ENCODE data around the gene RPTOR. TPM values are rescaled to one million over a fixed set of nuclear protein-coding genes. Genes with fewer than 3 reads are reported as not detected.
"Not testable (repeated sequence)": the region's sequence is repeated elsewhere in the genome, so short reads cannot be mapped to it uniquely, and the experiment has no call there.

The RPTOR gene
- total RNA-seq, 2 experiments from 2014 or later = 45.3 to 49.1 TPM

- H3K27me3 Mint-ChIP-seq = no peaks in the 10 kb centered on the region
- ChIA-PET CTCF (interaction anchor here (1.0 kb wide), 1 partner anchor 14 kb away, joined by 3 read pairs; no protein-coding TSS in a partner anchor), POLR2A (interaction anchor here (0.9 kb wide), 1 partner anchor 17 kb away, joined by 3 read pairs; no protein-coding TSS in a partner anchor)
- H3K27ac Mint-ChIP-seq = peak overlapping the region; percentile 70
- H3K36me3 Mint-ChIP-seq (ENCODE audit: low read depth) = peaks cover 44% of the 10 kb centered on the region
- TF ChIP-seq CTCF (IDR thresholded peaks at IDR 0.05) = no peak
- H3K4me3 Mint-ChIP-seq = no peak overlapping the region
- intact Hi-C loops (cut with micrococcal nuclease) = no loop called here
- no peak for DNase-seq
- ATAC-seq = no peak
- H3K4me1 Mint-ChIP-seq (ENCODE audit: low read depth) = peaks cover 79% of the 10 kb centered on the region
- H3K9me3 Mint-ChIP-seq = no peaks in the 10 kb centered on the region
These were observed 330.3 kb downstream of the RPTOR start for GRCh38 chr17:80874866-80875445.

GRCh38 chr17:80875480-80875995 is 330.9 kb downstream of the RPTOR start:
- DNase-seq; H3K27me3 Mint-ChIP-seq; H3K4me3 Mint-ChIP-seq; POLR2A ChIA-PET; H3K9me3 Mint-ChIP-seq; intact Hi-C loops (cut with micrococcal nuclease); ATAC-seq: not testable (repeated sequence)
- CTCF ChIA-PET = interaction anchor here (1.0 kb wide), 1 partner anchor 15 kb away, joined by 3 read pairs; no protein-coding TSS in a partner anchor
- Mint-ChIP-seq H3K36me3 (ENCODE audit: low read depth) (peaks cover 47% of the 10 kb centered on the region), H3K4me1 (ENCODE audit: low read depth) (peaks cover 77% of the 10 kb centered on the region), H3K27ac (peak overlapping the region; percentile 70)

GRCh38 chr17:80876456-80876949 is 331.9 kb downstream of the RPTOR start:
- H3K9me3 Mint-ChIP-seq; ATAC-seq; DNase-seq; intact Hi-C loops (cut with micrococcal nuclease); H3K27me3 Mint-ChIP-seq: not testable (repeated sequence)
- POLR2A ChIA-PET = interaction anchor here (0.8 to 2.4 kb wide), 6 partner anchors 8 to 49 kb away, joined by 3 to 39 read pairs (median 4); no protein-coding TSS in a partner anchor
- H3K4me3 Mint-ChIP-seq = peak overlapping the region; percentile 55
- H3K27ac Mint-ChIP-seq = peak overlapping the region; percentile 95
- peaks cover 69% of the 10 kb centered on the region for H3K4me1 Mint-ChIP-seq (ENCODE audit: low read depth)
- CTCF ChIA-PET = interaction anchor here (1.4 to 1.5 kb wide), 2 partner anchors 11 to 16 kb away, joined by 4 to 9 read pairs; no protein-coding TSS in a partner anchor
- H3K36me3 Mint-ChIP-seq (ENCODE audit: low read depth) = peaks cover 52% of the 10 kb centered on the region

GRCh38 chr17:80876950-80877728 is 332.5 kb downstream of the RPTOR start:
- intact Hi-C loops (cut with micrococcal nuclease) = loop anchor here (1.0 kb wide), 1 partner anchor 14 kb away; no protein-coding TSS in a partner anchor
- DNase-seq (peak; percentile 92), ATAC-seq (peak; percentile 91)
- Mint-ChIP-seq H3K4me3 (peak overlapping the region; percentile 55), H3K27ac (peak overlapping the region; percentile 95), H3K4me1 (ENCODE audit: low read depth) (peaks cover 62% of the 10 kb centered on the region), H3K9me3 (no peaks in the 10 kb centered on the region), H3K36me3 (ENCODE audit: low read depth) (peaks cover 52% of the 10 kb centered on the region), H3K27me3 (no peaks in the 10 kb centered on the region)
- no peak for TF ChIP-seq CTCF (IDR thresholded peaks at IDR 0.05)
- ChIA-PET CTCF (interaction anchor here (0.8 to 1.6 kb wide), 7 partner anchors 10 to 44 kb away, joined by 3 to 11 read pairs (median 4); no protein-coding TSS in a partner anchor), POLR2A (interaction anchor here (0.8 to 2.4 kb wide), 19 partner anchors 9 to 126 kb away, joined by 3 to 39 read pairs (median 5); no protein-coding TSS in a partner anchor)

GRCh38 chr17:80877729-80878303 is 333.2 kb downstream of the RPTOR start:
- Mint-ChIP-seq H3K27me3 (no peaks in the 10 kb centered on the region), H3K27ac (peak overlapping the region; percentile 95), H3K4me3 (peak overlapping the region; percentile 55), H3K36me3 (ENCODE audit: low read depth) (peaks cover 55% of the 10 kb centered on the region), H3K4me1 (ENCODE audit: low read depth) (peaks cover 57% of the 10 kb centered on the region), H3K9me3 (no peaks in the 10 kb centered on the region)
- POLR2A ChIA-PET = interaction anchor here (0.8 to 2.4 kb wide), 18 partner anchors 9 to 127 kb away, joined by 3 to 39 read pairs (median 5); no protein-coding TSS in a partner anchor
- CTCF ChIA-PET = interaction anchor here (0.8 to 1.6 kb wide), 8 partner anchors 9 to 45 kb away, joined by 3 to 11 read pairs (median 4); no protein-coding TSS in a partner anchor
- TF ChIP-seq CTCF (IDR thresholded peaks at IDR 0.05) = no peak
- no peak for DNase-seq
- peak; percentile 25 for ATAC-seq
- intact Hi-C loops (cut with micrococcal nuclease) = loop anchor here (1.0 kb wide), 1 partner anchor 13 kb away; no protein-coding TSS in a partner anchor

Data from activated CD8-positive, alpha-beta T cell treated with anti-CD3 and anti-CD28 coated beads for 36 hours (primary cell).